ENCODE measurements around the gene RPP40. TPM values are rescaled to one million over a fixed set of nuclear protein-coding genes. Genes with fewer than 3 reads are reported as not detected.

RPP40 gene
- polyA plus RNA-seq, 1 donor from 2014 or later = 16.2 TPM

- Histone ChIP-seq H3K79me2 (replicated peaks; ENCODE audit: insufficient read depth, low read length) (no peaks in the 10 kb centered on the region), H3K4me2 (ENCODE audit: low read length) (no peak overlapping the region), H3K9ac (ENCODE audit: low read length) (no peak overlapping the region), H3K9me2 (ENCODE audit: insufficient read depth, low read length) (no peaks in the 10 kb centered on the region), H3K36me3 (ENCODE audit: insufficient read depth, low read length) (no peaks in the 10 kb centered on the region), H3F3A (ENCODE audit: insufficient read depth, low read length, poor library complexity, severe bottlenecking) (no peaks in the 10 kb centered on the region), H3K27me3 (ENCODE audit: insufficient read depth, low read depth, low read length) (no peaks in the 10 kb centered on the region), H3K9me3 (ENCODE audit: low read length) (peaks cover 9% of the 10 kb centered on the region), H2AFZ (ENCODE audit: low read depth, low read length) (no peak overlapping the region), H3K27ac (ENCODE audit: low read length) (no peak overlapping the region), H4K20me1 (ENCODE audit: insufficient read depth) (no peaks in the 10 kb centered on the region), H3K4me3 (ENCODE audit: low read length) (no peak overlapping the region)
- TF ChIP-seq POLR2AphosphoS5 (IDR thresholded peaks at IDR 0.05) (no peak), CTCF (IDR thresholded peaks at IDR 0.05; ENCODE audit: poor library complexity, severe bottlenecking) (no peak), RAD21 (conservative IDR thresholded peaks at IDR 0.05) (no peak), SMC3 (conservative IDR thresholded peaks at IDR 0.05; ENCODE audit: poor library complexity) (no peak)
Measured at GRCh38 chr6:4983322-4983721, 20.5 kb downstream of the RPP40 start.

GRCh38 chr6:4981761-4982160 is 22.1 kb downstream of the RPP40 start:
- TF ChIP-seq MXI1 (conservative IDR thresholded peaks at IDR 0.05; ENCODE audit: poor library complexity, severe bottlenecking) = no peak
- TF ChIP-seq CTCF (IDR thresholded peaks at IDR 0.05; ENCODE audit: poor library complexity, severe bottlenecking) = no peak
- no peak for TF ChIP-seq SMC3 (conservative IDR thresholded peaks at IDR 0.05; ENCODE audit: poor library complexity)
- no peak for TF ChIP-seq EZH2 (IDR thresholded peaks at IDR 0.05; ENCODE audit: borderline replicate concordance, insufficient read depth, low read length, poor library complexity, severe bottlenecking)
- no peak for TF ChIP-seq RAD21 (conservative IDR thresholded peaks at IDR 0.05)
- TF ChIP-seq REST (IDR thresholded peaks at IDR 0.05; ENCODE audit: borderline replicate concordance) = no peak
- TF ChIP-seq POLR2AphosphoS5 (IDR thresholded peaks at IDR 0.05) = no peak
- TF ChIP-seq TAF1 (IDR thresholded peaks at IDR 0.05; ENCODE audit: low read depth) = no peak
- no peak for TF ChIP-seq EP300 (conservative IDR thresholded peaks at IDR 0.05; ENCODE audit: poor library complexity, severe bottlenecking)
- Histone ChIP-seq H3F3A (ENCODE audit: insufficient read depth, low read length, poor library complexity, severe bottlenecking) (no peaks in the 10 kb centered on the region), H3K9me2 (ENCODE audit: insufficient read depth, low read length) (no peaks in the 10 kb centered on the region), H3K79me2 (replicated peaks; ENCODE audit: insufficient read depth, low read length) (no peaks in the 10 kb centered on the region), H3K9me3 (ENCODE audit: low read length) (peaks cover 9% of the 10 kb centered on the region), H4K20me1 (ENCODE audit: insufficient read depth) (no peaks in the 10 kb centered on the region), H3K27ac (ENCODE audit: low read length) (no peak overlapping the region), H2AFZ (ENCODE audit: low read depth, low read length) (no peak overlapping the region), H3K9ac (ENCODE audit: low read length) (no peak overlapping the region), H3K4me3 (ENCODE audit: low read length) (no peak overlapping the region), H3K27me3 (ENCODE audit: insufficient read depth, low read depth, low read length) (no peaks in the 10 kb centered on the region), H3K36me3 (ENCODE audit: insufficient read depth, low read length) (no peaks in the 10 kb centered on the region), H3K4me2 (ENCODE audit: low read length) (no peak overlapping the region)
